Islet precursor cell (in vitro differentiated cells): ENCODE results near the gene AUH.

Experiments
- DNase-seq: peaks from one replicate; pipeline ENCODE4 v3.0.0-alpha.2; 2018

The AUH gene

DNA sequence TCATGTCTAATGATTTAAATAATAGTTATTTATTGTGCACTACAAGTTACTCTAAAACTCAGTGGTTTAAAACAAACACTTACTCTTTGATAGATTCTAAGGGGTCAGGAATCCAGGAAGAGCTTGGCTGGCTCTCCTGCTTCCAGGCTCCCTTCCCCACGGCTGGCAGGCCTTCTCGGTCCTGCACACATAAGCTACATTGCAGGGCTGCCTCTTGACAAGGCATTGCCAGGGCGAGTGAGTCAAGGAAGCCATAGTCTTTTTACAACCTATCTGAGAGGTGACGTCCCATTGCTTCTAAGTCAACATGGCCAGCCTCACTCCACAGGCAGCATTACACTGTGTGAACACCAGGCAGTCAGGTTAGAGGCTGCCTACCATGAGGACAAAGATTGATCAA is 119.8 kb downstream of the AUH start:
- no peak for DNase-seq

DNA sequence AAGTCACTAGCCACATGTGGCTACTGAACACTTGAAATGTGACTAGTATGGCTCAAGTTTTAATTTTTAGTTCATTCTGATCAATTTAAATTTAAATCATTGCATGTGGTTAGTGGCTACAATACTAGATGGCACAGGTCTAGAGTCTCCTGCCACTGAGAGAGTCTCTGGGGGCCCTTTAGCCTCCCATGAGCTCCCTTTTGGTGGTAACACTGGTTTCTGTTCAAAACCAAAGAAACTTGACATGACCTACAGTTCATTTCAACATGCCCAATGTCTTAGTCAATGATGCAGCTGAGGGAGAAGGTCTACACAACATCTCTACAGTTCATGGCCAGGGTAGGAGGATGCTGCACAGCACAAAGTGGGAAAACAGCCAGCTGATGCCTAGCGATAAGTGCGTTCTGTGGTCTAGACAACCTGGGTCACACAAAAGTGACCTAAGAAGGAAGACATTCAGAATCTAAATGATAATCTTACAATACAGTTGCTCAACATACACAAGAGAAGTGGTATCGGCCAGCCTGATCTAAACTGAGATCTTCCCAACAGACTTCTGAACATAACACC is 121.0 kb downstream of the AUH start:
- DNase-seq: no peak

DNA sequence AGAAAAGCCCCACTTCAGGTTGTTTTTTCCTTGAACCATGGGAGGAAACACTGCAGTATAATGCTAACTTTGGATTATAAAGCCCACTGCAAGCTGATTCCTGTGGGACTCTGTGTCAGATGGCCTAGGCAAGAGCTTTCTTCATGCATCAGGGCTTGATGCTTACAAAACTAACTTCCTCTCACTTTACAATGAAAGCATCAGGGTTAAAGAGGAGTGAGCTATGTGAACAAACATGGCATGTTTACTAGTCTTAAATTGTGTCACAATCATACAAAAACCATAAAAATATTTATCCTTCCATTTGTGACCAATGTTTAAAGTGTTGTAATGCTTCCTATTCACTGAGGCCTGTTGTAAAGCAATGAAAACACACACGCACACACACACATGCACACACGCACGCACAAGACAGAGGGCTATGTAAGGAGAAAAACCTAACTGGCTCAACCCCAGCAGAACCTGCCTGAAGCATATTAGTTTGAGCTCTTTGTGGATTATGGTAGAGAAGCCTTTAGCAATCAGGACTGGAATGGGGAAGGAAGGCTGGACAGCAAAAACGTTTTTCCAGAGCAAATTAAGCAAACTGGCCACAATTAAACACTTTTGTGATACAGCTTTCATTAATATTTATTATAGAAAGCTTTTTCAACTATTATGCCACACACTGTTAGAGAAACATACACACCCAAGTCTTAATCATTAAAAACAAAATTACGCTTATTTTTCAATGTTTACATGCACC is 122.2 kb downstream of the AUH start:
- DNase-seq: no peak

DNA sequence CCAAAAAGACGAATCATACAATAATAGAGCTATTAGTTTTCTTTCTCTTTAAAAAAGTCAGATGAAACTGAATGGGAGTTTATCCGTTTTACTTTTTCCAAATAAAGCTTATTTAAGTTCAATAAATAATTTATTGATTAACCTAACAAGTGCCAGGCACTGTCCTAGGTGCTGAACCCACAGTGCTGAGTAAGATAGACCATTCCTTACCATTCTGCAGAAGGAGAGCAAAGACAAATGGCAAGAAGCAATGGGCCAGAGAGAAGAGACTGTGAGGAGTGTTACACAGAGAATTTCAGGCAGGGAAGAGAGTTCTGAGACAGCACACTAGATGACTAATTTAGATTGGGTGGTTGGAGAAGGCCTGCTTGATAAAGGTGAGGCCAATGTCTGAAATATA is 127.2 kb downstream of the AUH start:
- no peak for DNase-seq

DNA sequence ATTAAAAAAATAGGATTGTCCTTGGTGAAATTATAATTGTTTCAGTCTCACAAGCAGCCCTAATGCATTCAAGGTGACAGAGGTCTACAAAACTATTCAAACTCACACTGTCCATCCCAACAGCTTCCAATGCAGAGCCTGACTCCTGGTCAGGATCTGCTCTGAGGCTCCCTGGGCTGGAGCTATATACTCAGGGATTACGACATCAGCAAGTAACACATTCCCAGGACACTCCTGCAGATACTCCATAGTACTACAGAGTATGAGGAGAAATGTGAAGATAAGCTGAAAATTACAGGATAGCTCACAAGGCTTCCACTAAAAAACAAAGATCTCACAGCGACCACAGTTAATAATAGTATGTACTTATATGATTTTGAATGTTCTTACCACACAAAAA is 130.1 kb downstream of the AUH start:
- no peak for DNase-seq

DNA sequence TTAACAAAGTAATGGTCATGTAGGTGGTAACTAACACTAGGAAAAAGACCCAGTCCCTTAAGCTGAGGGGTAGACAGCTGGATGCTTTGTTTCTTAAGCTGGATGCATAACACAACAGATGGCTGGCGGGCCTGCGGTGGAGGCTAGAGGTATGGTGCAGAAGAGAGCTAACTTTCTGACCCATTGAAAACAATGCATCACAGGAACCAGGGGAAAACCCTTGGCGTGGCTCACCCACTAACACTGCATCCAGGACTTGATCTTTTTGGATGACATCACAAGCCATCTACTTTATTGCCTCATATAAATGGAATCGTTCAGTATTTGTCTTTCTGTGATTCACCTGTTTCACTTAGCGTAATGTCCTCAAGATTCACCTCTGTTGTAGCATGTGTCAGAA is 138.7 kb downstream of the AUH start:
- DNase-seq: no peak

DNA sequence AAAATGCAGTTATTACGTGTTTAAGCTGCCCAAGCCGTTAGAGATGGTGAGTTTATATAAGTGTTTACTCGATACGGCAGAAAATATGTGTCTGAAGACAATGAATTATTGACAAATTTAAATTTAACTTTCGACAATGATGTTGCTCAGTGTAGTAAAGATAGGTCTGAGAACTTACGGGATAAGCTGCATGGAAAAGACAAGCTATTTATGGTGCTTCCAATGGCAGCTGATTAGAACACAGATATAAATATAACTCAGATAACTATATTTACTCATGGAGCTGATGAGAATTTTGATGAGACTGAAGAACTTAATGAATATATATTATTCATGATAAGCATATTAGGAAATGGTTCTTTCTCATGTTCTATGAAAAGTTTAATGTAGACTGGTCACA is 139.3 kb downstream of the AUH start:
- DNase-seq: no peak

DNA sequence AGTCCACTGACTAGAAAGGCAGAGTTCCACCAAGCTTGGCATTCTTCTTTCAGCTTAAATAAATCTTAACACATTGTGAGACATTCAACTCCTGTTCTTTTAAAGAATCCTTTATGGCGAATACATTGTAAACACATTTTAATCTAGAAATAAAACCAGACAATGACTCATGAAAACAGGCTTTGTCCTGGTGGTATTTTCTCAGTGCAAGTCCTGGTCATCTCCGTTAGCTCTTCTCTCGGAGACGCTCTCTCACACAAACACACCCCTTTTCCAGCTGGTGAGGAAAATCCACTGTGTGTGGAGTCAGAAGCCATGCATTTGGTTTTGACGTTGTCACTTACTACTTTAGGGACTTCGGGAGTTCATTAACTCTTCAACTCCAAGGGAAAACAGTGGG is 140.4 kb downstream of the AUH start:
- no peak for DNase-seq

DNA sequence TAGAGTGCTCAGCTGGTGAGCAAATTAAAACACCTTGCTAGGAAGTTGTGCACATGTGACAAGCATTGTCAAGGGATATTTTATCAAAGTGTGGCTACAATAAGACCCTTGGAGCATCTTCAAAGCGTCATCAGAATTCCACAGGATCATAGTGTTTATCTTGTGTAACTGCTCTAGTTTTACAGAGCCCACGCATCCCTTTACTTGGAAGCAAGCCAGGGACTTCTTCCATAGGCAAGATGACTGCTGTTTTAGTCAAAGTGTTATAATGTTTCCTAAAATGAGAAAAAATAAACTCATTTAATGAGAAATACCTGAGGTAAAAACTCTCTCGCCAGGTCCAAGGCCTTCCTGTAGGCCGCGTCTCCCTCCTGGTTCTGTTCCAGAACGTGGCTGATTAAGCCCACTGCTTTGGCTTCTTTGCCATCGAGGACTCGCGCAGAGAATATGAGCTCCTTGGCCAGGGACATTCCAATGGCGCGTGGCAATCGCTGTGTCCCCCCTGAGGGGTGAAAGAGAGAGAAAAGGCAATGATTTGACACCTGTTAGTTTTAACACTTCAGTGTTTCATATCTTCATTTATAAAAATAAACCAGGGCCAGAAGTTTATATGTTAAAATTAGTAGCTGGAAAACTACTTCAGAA is 141.1 kb downstream of the AUH start:
- DNase-seq: no peak

DNA sequence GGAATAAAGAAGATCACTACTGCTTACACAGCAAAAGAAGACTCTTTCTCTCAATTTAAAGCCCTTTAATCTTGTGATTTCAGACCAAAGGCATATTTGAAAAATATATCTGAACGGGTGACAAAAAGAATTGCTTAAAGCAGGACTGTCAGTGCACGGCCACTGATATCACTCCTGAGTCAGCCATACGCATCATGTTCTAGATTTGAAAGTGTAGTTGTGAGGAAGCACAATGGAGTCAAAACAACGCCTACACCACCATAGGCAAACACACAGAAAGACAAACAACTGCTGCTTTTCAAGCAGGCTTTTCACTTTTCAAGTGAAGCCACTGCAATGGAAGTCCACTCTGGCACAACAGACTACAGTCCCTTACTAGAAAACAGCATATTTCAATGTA is 141.7 kb downstream of the AUH start:
- DNase-seq: no peak

DNA sequence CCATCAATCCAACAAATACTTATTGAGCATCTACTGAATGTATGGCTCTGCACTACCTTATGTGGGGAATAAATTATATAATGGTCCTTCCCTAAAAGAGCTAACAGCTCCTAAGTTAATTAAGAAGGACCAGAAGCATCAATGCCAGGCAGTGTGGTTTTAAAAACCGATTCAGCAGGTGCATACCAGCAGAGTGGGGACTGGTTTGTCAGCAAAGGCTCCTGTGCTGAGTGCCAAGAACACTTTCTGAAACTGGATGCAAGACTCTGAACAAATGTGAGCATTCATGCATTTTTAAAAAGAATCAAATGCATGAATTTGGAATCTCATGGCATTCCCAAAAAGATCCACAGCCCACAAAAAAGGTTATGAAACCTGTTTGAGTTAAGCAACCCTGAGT is 142.2 kb downstream of the AUH start:
- DNase-seq: no peak

DNA sequence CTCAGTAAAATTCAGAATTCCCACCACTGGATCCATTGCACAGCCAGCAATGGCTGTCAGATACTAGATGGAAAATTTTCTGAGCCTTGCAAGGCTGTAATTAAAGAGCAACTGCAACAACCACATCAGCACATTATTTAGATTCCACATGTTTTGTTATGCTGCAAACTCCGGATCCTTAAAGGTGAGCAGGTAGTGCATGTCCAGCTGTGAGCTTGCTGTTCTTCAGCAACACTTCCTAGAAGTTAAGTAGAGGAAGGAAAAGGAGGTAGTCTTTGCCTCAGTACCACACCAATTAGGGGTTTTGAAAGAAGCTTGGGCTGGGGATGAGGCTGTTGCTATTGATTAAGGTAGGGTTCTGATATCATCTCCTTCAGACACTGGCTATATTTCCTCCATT is 144.3 kb downstream of the AUH start:
- no peak for DNase-seq

DNA sequence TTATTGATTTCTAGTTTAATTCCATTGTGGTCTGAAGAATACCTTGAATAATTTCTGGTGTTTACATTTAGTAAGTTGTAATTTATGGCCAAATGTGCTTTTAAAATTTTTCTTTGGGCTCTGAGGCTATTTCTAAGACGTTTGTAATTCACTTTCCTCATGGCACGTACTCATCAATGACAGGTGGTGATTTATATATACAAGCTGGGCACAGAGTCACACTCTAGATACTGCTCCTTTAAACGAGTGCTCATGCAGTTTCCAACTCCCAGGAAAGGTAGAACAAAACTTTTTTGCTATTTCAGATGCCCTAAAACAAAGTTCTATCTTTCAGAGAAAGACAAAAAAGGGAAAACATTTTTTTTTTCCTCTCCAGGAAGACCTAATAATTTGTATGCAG is 146.9 kb downstream of the AUH start:
- no peak for DNase-seq

DNA sequence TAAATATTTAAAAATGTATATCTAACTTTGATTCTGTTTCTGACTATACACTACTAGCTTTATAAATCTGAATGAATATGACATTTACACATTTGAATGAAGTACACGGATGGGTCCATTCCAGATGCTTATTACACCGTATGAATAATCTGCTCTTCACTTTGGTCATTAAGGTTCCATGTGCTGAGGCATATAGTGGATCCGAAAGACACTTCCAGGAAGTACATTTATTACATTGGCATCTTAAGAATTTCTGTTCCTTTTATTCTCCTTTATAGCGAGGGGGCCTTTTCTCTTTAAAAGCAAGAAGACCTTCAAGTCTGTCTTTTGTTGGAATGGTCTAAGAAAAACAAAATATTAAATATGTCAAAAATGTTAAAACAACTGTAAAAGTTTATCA is 147.6 kb downstream of the AUH start:
- DNase-seq: no peak

DNA sequence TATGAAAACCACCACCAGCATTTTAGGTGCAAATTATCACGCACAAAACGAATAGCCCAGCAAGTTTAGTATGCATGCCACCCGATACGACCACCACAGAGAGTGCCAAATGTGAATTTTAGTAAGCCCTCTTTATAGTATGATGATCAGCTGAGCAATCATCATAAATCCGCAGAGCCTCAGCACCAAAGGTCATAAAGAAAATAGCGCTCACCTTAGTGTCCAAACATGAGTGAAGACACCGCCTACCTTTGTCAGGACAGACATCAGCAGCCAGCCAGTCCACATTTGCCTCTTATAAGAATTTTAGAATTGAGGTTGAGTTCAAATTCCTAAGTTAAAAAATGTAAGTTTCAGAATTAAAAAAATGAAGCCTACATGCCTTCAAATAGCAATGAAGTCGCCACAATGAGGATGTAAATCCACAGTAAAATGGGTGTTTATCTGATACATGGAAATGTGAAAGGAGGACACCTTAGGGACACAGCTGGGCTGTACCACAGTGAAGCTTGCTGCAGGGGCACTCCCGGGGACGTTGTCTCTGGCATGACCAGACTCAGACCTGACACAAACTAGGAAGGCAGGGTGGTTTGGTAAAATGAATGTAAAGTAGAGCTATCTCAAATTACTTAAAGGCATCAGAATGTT is 149.0 kb downstream of the AUH start:
- no peak for DNase-seq

DNA sequence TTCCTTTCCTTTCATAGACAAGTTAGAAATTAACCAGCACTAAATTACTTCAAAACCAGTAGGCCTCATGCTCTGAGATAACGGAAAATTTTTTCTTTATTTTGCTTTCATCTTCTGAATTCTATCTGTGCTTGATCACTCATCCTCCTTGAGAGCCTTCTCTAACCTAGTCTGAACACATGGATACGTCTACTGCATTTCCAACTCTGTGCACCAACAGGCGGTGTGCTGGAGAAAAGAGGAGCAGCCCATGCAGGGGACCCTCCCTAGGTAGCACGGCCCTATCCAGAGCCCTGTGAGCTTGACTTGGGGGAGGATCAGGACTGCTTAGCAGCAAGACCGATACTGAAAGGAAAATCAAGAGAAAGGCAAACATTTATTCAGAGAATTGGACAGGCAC is 149.8 kb downstream of the AUH start:
- no peak for DNase-seq

DNA sequence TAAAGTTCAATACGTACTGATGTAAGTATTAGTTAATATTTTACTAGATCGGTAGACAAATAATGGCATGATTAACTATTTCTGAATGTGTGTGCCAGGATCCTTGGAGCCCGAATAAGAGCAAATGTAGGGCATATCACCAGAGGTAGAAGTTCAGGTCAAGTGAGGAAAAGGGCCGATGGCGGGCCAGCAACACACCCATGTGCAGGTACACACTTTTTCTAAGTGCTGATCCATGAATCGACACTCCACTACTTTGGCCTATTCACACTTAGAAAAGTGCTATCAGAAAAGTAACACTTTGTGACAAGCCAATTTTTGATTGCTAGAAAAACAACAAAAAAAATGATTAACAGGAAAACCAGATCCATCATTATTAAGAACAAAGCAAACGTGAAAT is 150.3 kb downstream of the AUH start:
- no peak for DNase-seq

DNA sequence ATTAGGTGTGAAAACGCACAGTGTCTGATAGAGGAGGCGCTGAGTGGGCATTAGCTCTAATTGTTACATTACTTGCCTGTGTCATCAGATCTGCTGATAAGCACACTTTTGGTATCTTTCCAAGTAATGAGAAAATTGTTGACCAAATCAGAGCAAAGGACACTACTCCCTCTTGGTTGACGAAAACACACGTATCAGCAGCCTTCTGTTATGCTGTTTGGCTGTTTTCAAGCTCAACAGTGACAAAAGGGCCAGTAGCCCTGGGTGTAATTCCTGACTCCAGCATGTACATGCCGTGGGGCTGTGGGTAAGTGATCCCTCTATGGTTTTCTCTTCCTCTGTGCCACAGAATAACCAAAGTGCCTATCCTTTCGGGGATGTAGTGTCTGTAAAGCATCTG is 151.4 kb downstream of the AUH start:
- DNase-seq: peak; percentile 7

DNA sequence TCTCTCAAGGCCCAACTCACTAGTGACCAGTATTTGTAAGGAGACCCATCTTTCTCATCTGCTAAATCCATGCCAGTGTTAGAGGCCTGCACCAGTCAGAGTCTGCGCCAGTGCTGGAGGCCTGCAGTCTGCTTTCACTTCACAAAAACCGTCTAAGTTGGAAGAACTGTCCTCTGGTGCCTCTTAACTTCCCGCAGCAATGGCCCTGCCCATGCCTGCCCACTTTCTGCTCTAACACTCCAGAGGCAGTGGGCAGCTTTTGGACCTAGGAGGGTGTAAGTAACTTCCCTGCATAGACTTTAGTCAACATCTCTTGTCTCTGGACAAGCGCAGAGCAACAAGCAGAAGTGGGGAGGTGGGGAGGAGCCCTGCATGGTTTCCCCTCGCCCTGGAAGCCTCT is 152.9 kb downstream of the AUH start:
- peak; percentile 14 for DNase-seq

DNA sequence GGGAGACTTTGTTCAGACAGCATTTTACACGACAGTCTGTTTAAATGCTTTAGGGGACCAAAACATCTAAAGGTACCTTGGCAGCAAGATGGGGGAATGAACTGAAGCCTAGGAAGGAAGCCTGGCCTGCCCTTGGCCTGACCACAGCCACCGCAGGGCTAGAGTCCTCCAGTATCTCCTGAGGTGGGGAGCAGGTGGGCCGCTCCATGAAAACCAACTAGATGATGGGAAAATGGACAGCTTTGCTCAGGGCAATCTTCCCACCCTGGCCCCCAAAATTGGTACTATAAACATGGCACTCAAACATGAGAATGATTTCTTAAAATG is 153.3 kb downstream of the AUH start:
- no peak for DNase-seq

DNA sequence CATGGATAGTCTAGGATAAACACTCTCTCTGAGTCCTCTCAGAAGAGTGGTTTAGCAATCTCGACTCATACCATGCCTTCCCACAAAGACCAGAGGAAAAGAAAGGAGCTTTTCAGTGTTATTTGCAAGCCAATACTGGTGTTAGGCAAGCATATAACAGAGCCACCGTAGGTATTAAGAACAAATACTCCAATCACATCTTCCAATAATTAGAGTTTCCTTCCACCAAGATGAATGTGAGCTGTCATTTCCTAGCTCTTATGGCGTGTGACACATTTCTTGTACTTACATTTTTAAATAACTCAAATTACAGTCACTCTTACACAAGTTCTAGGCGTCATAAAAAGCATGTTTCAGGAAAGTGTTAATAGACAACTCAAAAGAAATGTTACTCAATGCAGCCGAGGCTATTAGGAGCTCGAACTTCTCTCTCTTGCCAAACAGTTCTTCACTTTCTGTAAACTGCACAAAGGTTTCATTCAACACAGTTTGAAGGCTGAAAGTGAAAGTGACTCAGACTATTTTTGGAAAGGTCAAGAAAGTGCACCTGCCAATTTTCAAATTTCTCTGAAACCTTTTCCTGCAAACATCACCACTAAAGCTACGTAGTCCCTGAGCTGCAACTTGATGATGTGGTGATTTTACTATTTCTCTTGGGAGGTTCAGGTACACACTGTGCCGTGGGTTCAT is 153.8 kb downstream of the AUH start:
- DNase-seq: peak; percentile 29

DNA sequence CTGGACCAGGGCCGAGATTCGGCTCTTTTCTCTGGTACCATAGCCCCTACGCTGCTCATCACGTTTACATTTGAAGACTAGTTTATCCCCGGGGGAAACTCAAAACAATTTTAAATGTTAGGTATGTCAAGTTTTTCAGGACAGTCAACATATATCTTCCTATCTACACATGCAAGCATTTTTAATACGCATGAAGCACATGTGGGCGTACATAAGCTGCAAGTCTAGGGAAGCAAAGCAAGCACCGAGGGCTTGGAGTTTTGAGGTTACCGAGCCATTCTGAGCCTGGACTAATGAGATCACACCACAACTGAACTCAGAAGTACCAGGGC is 154.4 kb downstream of the AUH start:
- peak; percentile 47 for DNase-seq

DNA sequence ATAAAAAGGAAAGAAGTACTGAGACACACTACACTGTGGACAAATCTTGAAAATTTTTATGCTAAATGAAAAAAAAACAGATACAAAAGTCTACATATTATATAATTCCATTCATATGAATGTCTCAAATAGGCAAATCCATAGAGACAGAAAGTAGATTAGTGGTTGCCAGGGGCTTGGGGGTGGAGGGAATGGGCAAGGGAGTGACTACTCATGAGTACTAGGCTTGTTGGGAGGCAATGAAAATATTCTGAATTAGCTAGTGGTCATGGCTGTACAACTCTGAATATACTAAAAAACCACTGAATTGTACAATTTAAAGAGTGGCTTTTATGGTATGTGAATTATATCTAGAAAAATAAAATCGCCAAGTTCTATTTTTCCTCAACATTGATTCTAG is 154.9 kb downstream of the AUH start:
- DNase-seq: no peak

DNA sequence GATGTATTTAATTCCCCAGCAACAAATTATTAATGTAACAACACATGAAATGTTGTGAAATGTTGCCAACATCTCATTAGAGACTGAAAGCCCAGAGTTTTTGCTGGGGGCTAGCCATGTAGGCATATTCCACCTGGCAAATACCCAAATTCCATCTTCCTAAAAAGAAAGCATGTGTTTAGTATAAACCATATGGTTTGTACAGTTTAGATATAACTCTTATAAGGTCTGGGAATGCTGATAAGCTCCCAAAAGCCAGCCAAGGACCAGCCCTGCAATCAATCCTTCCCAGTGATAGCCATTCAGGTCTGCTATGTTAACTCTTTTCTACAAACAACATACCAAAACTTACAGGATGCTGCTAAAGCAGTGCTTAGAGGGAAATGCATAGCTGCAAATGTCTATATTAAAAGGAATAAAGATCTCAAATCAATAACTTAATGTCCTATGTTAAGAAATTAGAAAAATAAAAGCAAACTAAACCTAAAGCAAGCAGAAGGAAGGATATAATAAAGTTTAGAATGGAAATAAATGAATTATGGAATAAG is 158.9 kb downstream of the AUH start:
- DNase-seq: no peak
